ENCODE results near the gene UBE2U.

UBE2U gene

DNA sequence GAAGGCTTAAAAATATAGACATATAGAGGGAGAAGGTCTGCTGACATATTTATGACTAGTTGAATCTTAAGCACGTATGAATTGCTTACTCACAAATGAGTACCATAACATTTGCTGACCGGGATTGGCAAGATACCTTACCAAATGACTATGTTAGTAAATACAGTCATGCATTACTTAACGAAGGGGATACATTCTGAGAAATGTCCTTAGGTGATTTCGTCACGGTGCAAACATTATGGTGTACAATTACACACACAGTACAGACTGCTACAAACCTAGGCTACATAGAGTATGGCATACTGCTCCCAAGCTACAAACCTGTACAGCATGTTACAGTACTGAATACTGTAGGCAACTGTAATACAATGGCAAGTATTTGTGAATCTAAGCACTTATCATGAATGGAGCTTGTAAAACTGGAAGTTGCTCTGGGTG is 19.4 kb upstream of the UBE2U start:
- TF ChIP-seq, protein P1, sequence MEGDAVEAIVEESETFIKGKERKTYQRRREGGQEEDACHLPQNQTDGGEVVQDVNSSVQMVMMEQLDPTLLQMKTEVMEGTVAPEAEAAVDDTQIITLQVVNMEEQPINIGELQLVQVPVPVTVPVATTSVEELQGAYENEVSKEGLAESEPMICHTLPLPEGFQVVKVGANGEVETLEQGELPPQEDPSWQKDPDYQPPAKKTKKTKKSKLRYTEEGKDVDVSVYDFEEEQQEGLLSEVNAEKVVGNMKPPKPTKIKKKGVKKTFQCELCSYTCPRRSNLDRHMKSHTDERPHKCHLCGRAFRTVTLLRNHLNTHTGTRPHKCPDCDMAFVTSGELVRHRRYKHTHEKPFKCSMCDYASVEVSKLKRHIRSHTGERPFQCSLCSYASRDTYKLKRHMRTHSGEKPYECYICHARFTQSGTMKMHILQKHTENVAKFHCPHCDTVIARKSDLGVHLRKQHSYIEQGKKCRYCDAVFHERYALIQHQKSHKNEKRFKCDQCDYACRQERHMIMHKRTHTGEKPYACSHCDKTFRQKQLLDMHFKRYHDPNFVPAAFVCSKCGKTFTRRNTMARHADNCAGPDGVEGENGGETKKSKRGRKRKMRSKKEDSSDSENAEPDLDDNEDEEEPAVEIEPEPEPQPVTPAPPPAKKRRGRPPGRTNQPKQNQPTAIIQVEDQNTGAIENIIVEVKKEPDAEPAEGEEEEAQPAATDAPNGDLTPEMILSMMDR (IDR thresholded peaks at IDR 0.05; ENCODE audit: low read depth, low read length, poor library complexity, severe bottlenecking) = no peak
- no peak for TF ChIP-seq EZH2phosphoT487 (IDR thresholded peaks at IDR 0.05; ENCODE audit: borderline replicate concordance, low read length)

GRCh38 chr1:64186138-64186897 is 17.1 kb upstream of the UBE2U start:
- Histone ChIP-seq H3K27me3 (ENCODE audit: control insufficient read depth, low read length) (peaks cover 4% of the 10 kb centered on the region; the same call in 1 of the 2 replicates), H3K79me2 (ENCODE audit: control insufficient read depth, low read length) (no peaks in the 10 kb centered on the region), H3K4me3 (ENCODE audit: low read length) (no peak overlapping the region), H4K20me1 (ENCODE audit: control insufficient read depth, insufficient read depth, low read depth, low read length) (no peaks in the 10 kb centered on the region), H3K9me3 (ENCODE audit: control insufficient read depth, insufficient read depth, low read length) (no peaks in the 10 kb centered on the region), H3K4me1 (ENCODE audit: control insufficient read depth, low read length) (no peaks in the 10 kb centered on the region; the same call in 1 of the 2 replicates), H3K27ac (ENCODE audit: low read depth, low read length) (no peak overlapping the region), H3F3A (ENCODE audit: control insufficient read depth, insufficient read depth) (no peaks in the 10 kb centered on the region), H3K9me2 (replicated peaks; ENCODE audit: control insufficient read depth, low read length) (no peaks in the 10 kb centered on the region), H3K4me2 (ENCODE audit: low read length) (no peak overlapping the region), H3K36me3 (ENCODE audit: control insufficient read depth, low read length) (no peaks in the 10 kb centered on the region)
- TF ChIP-seq, protein P1 (IDR thresholded peaks at IDR 0.05; ENCODE audit: low read depth, low read length, poor library complexity, severe bottlenecking) = no peak
- no peak for TF ChIP-seq EZH2phosphoT487 (IDR thresholded peaks at IDR 0.05; ENCODE audit: borderline replicate concordance, low read length)

More for the DNA sequence above, 19.4 kb upstream of the UBE2U start:
- H3K79me2 ChIP-seq (ENCODE audit: control insufficient read depth, low read length) = no peaks in the 10 kb centered on the region
- no peaks in the 10 kb centered on the region for H4K20me1 ChIP-seq (ENCODE audit: control insufficient read depth, insufficient read depth, low read depth, low read length)
- H3K4me1 ChIP-seq (ENCODE audit: control insufficient read depth, low read length) = no peaks in the 10 kb centered on the region; the same call in 1 of the 2 replicates
- H3K4me3 ChIP-seq (ENCODE audit: low read length) = no peak overlapping the region
- no peaks in the 10 kb centered on the region for H3K9me3 ChIP-seq (ENCODE audit: control insufficient read depth, insufficient read depth, low read length)
- no peak overlapping the region for H3K4me2 ChIP-seq (ENCODE audit: low read length)
- no peak overlapping the region for H3K27ac ChIP-seq (ENCODE audit: low read depth, low read length)
- H3K9me2 ChIP-seq (replicated peaks; ENCODE audit: control insufficient read depth, low read length) = no peaks in the 10 kb centered on the region
- peaks cover 4% of the 10 kb centered on the region; the same call in 1 of the 2 replicates for H3K27me3 ChIP-seq (ENCODE audit: control insufficient read depth, low read length)
- no peaks in the 10 kb centered on the region for H3K36me3 ChIP-seq (ENCODE audit: control insufficient read depth, low read length)
- no peaks in the 10 kb centered on the region for H3F3A ChIP-seq (ENCODE audit: control insufficient read depth, insufficient read depth)

- Histone ChIP-seq H3K4me3 (ENCODE audit: low read length) (no peak overlapping the region), H3K9me3 (ENCODE audit: control insufficient read depth, insufficient read depth, low read length) (no peaks in the 10 kb centered on the region), H3K9me2 (replicated peaks; ENCODE audit: control insufficient read depth, low read length) (no peaks in the 10 kb centered on the region), H3F3A (ENCODE audit: control insufficient read depth, insufficient read depth) (no peaks in the 10 kb centered on the region), H3K4me1 (ENCODE audit: control insufficient read depth, low read length) (no peaks in the 10 kb centered on the region; the same call in 1 of the 2 replicates), H3K4me2 (ENCODE audit: low read length) (no peak overlapping the region), H3K79me2 (ENCODE audit: control insufficient read depth, low read length) (no peaks in the 10 kb centered on the region), H3K36me3 (ENCODE audit: control insufficient read depth, low read length) (no peaks in the 10 kb centered on the region), H3K27me3 (ENCODE audit: control insufficient read depth, low read length) (peaks cover 4% of the 10 kb centered on the region; the same call in 1 of the 2 replicates), H3K27ac (ENCODE audit: low read depth, low read length) (no peak overlapping the region), H4K20me1 (ENCODE audit: control insufficient read depth, insufficient read depth, low read depth, low read length) (no peaks in the 10 kb centered on the region)
- no peak for TF ChIP-seq EZH2phosphoT487 (IDR thresholded peaks at IDR 0.05; ENCODE audit: borderline replicate concordance, low read length)
- TF ChIP-seq, protein P1 (IDR thresholded peaks at IDR 0.05; ENCODE audit: low read depth, low read length, poor library complexity, severe bottlenecking) = no peak
Measured at GRCh38 chr1:64186898-64187280, 16.5 kb upstream of the UBE2U start.
